BJ (cell line): ENCODE measurements around the gene HSF4. TPM values are rescaled to one million over a fixed set of nuclear protein-coding genes. Genes with fewer than 3 reads are reported as not detected.

Source experiments
- CTCF ChIA-PET: fragments of 350-600 bp; formaldehyde crosslinking; extraction: SDS; loops from one replicate; lab custom pipeline; 2021; ENCODE audit warnings: antibody characterized with exemption, inconsistent platforms; lab: Yijun Ruan, JAX
- POLR2A ChIA-PET: fragments of 300-600 bp; sonication (Branson Sonifier 250); formaldehyde crosslinking; extraction: SDS; loops from one replicate; lab custom pipeline; 2021; ENCODE audit warnings: antibody characterized with exemption; lab: Charles Lee
- DNase-seq: peaks from one replicate; pipeline ENCODE4 v3.0.0-alpha.2; 2011; ENCODE audit warnings: low read depth
- H3K27me3 ChIP-seq: 2 replicates; pipeline ENCODE4 v1.6.0; 2011; ENCODE audit warnings: low read length; ENCODE audit not compliant: control insufficient read depth, insufficient read depth
- H3K36me3 ChIP-seq: 2 replicates; pipeline ENCODE4 v1.5.1; 2011; ENCODE audit warnings: low read length; ENCODE audit not compliant: control insufficient read depth, insufficient read depth
- H3K4me3 ChIP-seq: 2 replicates; pipeline ENCODE4 v1.5.1; 2011; ENCODE audit warnings: low read depth, mild to moderate bottlenecking, control low read depth, low read length
- polyA plus RNA-seq: library from polyadenylated mRNA; depleted of rRNA; stranded (reverse); fragments of >200 nt; gene quantifications from 2 replicates; pipeline ENCODE4 v1.2.3, GENCODE V29; 2011
- TF ChIP-seq, protein P1 (sequence below): IDR thresholded peaks from 2 replicates; pipeline ENCODE4 v1.5.1; 2011; ENCODE audit warnings: low read depth, mild to moderate bottlenecking, control low read depth, inconsistent platforms, low read length, moderate library complexity; ENCODE audit not compliant: insufficient read depth

HSF4 gene
- polyA plus RNA-seq, 1 experiment = 4.1 TPM

DNA sequence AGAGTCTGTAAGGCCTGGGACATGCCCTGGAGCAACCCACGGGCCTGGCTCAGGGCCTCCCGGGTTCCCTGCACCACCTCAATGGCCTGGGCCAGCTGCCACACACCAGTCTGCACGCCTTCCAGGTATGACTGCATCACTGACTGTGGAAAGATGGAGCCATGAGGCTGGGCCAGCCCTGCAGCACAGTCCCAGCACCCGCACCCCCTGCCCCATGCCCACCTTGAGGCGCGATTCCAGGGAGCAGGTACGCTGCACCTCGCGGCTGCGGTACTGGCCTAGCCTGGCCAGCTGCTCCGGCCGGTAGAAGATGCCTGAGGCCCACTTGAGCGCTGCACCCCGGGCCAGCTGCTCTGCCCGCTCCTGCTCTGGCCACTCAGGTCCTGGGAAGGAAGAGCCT, 24.3 kb downstream of the HSF4 start:
- H3K36me3 ChIP-seq = no peaks in the 10 kb centered on the region
- H3K4me3 ChIP-seq = no peak overlapping the region
- H3K27me3 ChIP-seq = no peaks in the 10 kb centered on the region
- no peak for DNase-seq
- POLR2A ChIA-PET = no interaction called here
- TF ChIP-seq, protein P1, sequence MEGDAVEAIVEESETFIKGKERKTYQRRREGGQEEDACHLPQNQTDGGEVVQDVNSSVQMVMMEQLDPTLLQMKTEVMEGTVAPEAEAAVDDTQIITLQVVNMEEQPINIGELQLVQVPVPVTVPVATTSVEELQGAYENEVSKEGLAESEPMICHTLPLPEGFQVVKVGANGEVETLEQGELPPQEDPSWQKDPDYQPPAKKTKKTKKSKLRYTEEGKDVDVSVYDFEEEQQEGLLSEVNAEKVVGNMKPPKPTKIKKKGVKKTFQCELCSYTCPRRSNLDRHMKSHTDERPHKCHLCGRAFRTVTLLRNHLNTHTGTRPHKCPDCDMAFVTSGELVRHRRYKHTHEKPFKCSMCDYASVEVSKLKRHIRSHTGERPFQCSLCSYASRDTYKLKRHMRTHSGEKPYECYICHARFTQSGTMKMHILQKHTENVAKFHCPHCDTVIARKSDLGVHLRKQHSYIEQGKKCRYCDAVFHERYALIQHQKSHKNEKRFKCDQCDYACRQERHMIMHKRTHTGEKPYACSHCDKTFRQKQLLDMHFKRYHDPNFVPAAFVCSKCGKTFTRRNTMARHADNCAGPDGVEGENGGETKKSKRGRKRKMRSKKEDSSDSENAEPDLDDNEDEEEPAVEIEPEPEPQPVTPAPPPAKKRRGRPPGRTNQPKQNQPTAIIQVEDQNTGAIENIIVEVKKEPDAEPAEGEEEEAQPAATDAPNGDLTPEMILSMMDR = no peak
- CTCF ChIA-PET = interaction anchor here (2.1 to 2.6 kb wide), 2 partner anchors 9 to 34 kb away, joined by 7 to 9 read pairs; partner anchors contain the start of gene ELMO3

DNA sequence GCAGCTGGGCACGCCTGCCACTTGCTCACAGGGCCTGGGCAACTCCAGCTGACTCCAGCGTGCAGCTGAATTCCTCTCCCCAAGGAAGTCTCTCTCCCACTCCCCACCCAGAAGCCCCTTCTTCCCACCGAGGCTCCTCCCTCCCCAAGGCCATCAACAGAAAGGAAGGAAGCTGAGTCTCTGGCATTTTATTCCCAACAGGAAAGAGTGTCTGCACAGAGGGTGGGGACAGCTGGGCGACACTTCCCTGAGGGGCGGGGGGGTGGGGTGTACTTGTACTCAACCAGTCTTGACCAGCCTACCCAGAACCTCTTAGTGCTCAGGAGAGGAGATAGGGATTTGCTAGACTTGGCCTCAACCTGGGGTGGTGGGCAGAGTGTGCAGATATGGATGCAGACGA, 25.5 kb downstream of the HSF4 start, which contains the start of gene EXOC3L1:
TSS of gene EXOC3L1 (minus strand) at position 96 of the 400 bp plus-strand sequence. CDS start 460 bp downstream, outside the sequence.
- Histone ChIP-seq H3K4me3 (no peak within 1 kb of the TSS), H3K36me3 (peaks cover 4% of the 10 kb centered on the region; the same call in 1 of the 2 replicates), H3K27me3 (no peaks in the 10 kb centered on the region)
- DNase-seq = no peak
- TF ChIP-seq, protein P1 = no peak
- CTCF ChIA-PET = interaction anchor here (1.0 to 1.6 kb wide), 4 partner anchors 29 to 236 kb away, joined by 3 to 4 read pairs (median 4); no protein-coding TSS in a partner anchor
- POLR2A ChIA-PET = no interaction called here

DNA sequence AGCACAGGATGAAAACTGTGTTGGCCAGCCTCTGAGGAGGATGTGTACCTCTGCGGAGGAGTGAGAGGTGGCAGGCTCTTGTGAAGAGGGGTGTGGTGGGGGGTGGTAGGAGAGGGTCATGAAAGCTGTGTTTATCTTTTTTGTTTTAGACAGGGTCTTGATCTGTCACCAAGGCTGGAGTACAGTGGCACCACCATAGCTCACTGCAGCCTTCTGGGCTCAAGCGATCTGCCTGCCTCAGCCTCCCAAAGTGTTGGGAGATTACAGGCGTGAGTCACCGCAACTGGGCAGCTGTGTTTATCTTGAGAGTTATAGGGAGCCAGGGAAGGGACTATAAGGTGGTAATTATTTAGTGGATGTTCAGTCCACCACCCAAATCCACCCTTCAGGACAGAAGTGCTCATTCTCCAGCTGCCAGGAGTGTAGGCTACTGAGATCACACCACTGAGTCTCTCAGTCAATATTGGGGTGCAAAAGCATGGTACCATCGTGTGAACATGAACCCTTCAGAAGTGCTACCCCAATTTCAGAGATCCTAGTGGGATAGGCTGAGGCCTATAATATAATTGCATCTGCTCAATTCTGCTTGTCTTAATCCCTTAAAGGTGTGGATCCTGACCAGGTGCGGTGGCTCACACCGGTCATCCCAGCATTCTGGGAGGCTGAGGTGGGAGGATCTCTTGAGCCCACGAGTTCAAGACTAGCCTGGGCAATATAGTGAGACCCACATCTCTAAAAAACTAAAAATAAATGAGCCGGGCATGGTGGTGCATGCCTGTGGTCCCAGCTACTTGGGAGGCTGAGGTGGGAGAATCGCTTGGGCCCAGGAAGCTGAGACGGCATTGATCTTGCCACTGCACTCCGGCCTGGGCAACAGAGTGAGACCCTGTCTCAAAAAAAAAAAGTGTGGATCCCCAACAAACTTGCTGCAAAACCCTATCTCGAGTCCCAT, 26.2 kb downstream of the HSF4 start:
- no peaks in the 10 kb centered on the region for H3K27me3 ChIP-seq
- POLR2A ChIA-PET = no interaction called here
- DNase-seq = no peak
- TF ChIP-seq, protein P1 = no peak
- no peak overlapping the region for H3K4me3 ChIP-seq
- peaks cover 8% of the 10 kb centered on the region for H3K36me3 ChIP-seq
- CTCF ChIA-PET = interaction anchor here (1.3 to 1.6 kb wide), 3 partner anchors 30 to 173 kb away, joined by 3 to 4 read pairs (median 4); no protein-coding TSS in a partner anchor

DNA sequence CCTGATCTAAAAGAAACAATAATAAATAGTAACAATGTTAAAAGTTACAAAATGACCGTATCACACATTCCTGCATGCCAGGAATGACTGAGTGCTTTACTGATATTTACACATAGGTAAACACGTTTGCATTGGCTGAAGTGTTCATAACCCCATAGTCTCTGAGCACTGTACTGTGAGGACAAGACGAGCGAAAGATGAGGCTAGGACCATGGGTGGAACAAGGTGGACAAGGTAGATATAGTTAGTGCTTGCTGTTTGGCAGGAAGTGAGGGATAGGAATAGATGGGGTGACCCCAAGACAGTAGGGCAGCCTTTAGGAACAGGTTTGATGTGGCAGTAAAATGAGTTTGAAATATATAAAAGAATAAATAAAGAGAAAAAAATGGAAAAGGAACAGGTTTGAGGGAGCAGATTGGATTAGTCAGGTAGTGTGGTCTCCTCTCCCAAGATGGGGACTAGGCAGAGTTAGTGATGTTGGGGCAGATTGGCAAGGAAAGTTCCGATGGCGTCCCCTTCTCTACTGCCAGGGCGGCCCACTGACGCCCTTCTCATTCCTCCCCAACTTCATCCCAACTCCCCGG, 27.0 kb downstream of the HSF4 start:
- TF ChIP-seq, protein P1 = no peak
- H3K36me3 ChIP-seq = peaks cover 14% of the 10 kb centered on the region
- no peaks in the 10 kb centered on the region for H3K27me3 ChIP-seq
- no peak for DNase-seq
- ChIA-PET CTCF (no interaction called here), POLR2A (no interaction called here)
- H3K4me3 ChIP-seq = peak overlapping the region; percentile 24
